K562 (cell line): ENCODE results near the gene AMELX. TPM values are rescaled to one million over a fixed set of nuclear protein-coding genes. Genes with fewer than 3 reads are reported as not detected.

Experiments
- ARID3B ChIP-seq: fragments of 250-450 bp; sonication (Bioruptor Pico); IDR thresholded peaks from 2 replicates; pipeline ENCODE4 v1.4.0; 2020; ENCODE audit warnings: borderline replicate concordance
- CSDE1 ChIP-seq, 2 experiments: fragments of 450-650 bp; IDR thresholded peaks; 2 replicates each; pipeline ENCODE4 v1.6.1; 2016; ENCODE audit warnings: mild to moderate bottlenecking in 1 of 2
- CXXC5 ChIP-seq: fragments of 250-450 bp; sonication (Bioruptor Pico); IDR thresholded peaks from 2 replicates; pipeline ENCODE4 v1.8.0; 2022; ENCODE audit warnings: inconsistent platforms, mild to moderate bottlenecking, moderate library complexity
- ELF2 ChIP-seq: fragments of 250-450 bp; sonication (Bioruptor Pico); IDR thresholded peaks from 2 replicates; pipeline ENCODE4 v1.5.0; 2021; ENCODE audit warnings: mild to moderate bottlenecking
- EZH2 ChIP-seq: IDR thresholded peaks from 2 replicates; pipeline ENCODE4 v1.6.1; 2012; ENCODE audit warnings: low read depth, mild to moderate bottlenecking, inconsistent platforms, low read length, borderline replicate concordance
- FOXA3 ChIP-seq, 2 experiments: fragments of 450-650 bp in 1 of 2; sonication (generic) in 1 of 2; formaldehyde crosslinking; IDR thresholded peaks in 1 of 2; conservative IDR thresholded peaks in 1 of 2; 2 replicates each; pipeline versions ENCODE4 v1.4.0 to v1.8.0; 2020 to 2022; ENCODE audit warnings: mild to moderate bottlenecking in 2 of 2, missing genetic modification reagents in 1 of 2
- FOXO4 ChIP-seq: fragments of 450-650 bp; formaldehyde crosslinking; IDR thresholded peaks from 2 replicates; pipeline ENCODE4 v1.4.0; 2020; ENCODE audit warnings: mild to moderate bottlenecking, moderate library complexity
- HMGN3 ChIP-seq: IDR thresholded peaks from 2 replicates; pipeline ENCODE4 v1.6.1; 2011; ENCODE audit warnings: borderline replicate concordance, low read depth, mild to moderate bottlenecking, mixed read lengths, low read length; ENCODE audit not compliant: insufficient read length; ENCODE audit errors: extremely low read depth
- JUN ChIP-seq, 2 experiments: sonication (generic) in 1 of 2; formaldehyde crosslinking in 1 of 2; IDR thresholded peaks; 2 replicates each; pipeline versions ENCODE4 v1.6.1 to v1.8.0; 2012 to 2022; ENCODE audit warnings: borderline replicate concordance in 2 of 2, mild to moderate bottlenecking in 2 of 2, improper control_type of control experiment in 1 of 2, low read depth in 1 of 2, low read length in 1 of 2, missing genetic modification reagents in 1 of 2
- KDM1A ChIP-seq, 2 experiments: fragments of 450-650 bp; IDR thresholded peaks; 2 replicates each; pipeline ENCODE4 v1.6.1; 2016; ENCODE audit warnings: mild to moderate bottlenecking in 2 of 2
- MEIS2 ChIP-seq: fragments of 450-650 bp; IDR thresholded peaks from 2 replicates; pipeline ENCODE4 v1.6.1; 2014; ENCODE audit warnings: mild to moderate bottlenecking; ENCODE audit not compliant: partially characterized antibody
- PCBP2 ChIP-seq: fragments of 200-400 bp; formaldehyde crosslinking; IDR thresholded peaks from 2 replicates; pipeline ENCODE4 v1.6.1; 2018; ENCODE audit warnings: low read length, low read depth, mild to moderate bottlenecking, moderate library complexity; ENCODE audit not compliant: poor library complexity, severe bottlenecking
- RBM34 ChIP-seq: fragments of 200-400 bp; formaldehyde crosslinking; IDR thresholded peaks from 2 replicates; pipeline ENCODE4 v1.6.1; 2018; ENCODE audit warnings: low read length, borderline replicate concordance; ENCODE audit not compliant: insufficient read depth
- RFX7 ChIP-seq: fragments of 250-450 bp; sonication (Bioruptor Pico); IDR thresholded peaks from 2 replicates; pipeline ENCODE4 v1.5.1; 2021; ENCODE audit warnings: mild to moderate bottlenecking
- STAT6 ChIP-seq: sonication (generic); formaldehyde crosslinking; IDR thresholded peaks from 2 replicates; pipeline ENCODE4 v1.8.1; 2023; ENCODE audit warnings: mild to moderate bottlenecking, missing genetic modification reagents
- TEAD4 ChIP-seq, 2 experiments: sonication (generic) in 1 of 2; formaldehyde crosslinking in 1 of 2; IDR thresholded peaks; 2 replicates each; pipeline versions ENCODE4 v1.6.1 to v1.8.0; 2012 to 2022; ENCODE audit warnings: borderline replicate concordance in 1 of 2, inconsistent platforms in 1 of 2, low read length in 1 of 2, mild to moderate bottlenecking in 1 of 2, missing genetic modification reagents in 1 of 2
- TRIM25 ChIP-seq: fragments of 450-650 bp; IDR thresholded peaks from 2 replicates; pipeline ENCODE4 v1.7.0; 2016; ENCODE audit warnings: borderline replicate concordance
- ZC3H11A ChIP-seq: IDR thresholded peaks from 2 replicates; pipeline ENCODE4 v1.6.1; 2012; ENCODE audit warnings: low read depth, low read length, improper control_type of control experiment
- polyA plus RNA-seq, 8 experiments: library from polyadenylated mRNA; depleted of rRNA in 4 of 8; stranded (reverse) in 5 of 8; unstranded in 3 of 8; fragments of >200 nt; fragmentation: Nextera tagmentation in 2 of 8; fragmentation: Illumina TruSeq in 1 of 8; extraction: Ambion mirVana in 2 of 8; extraction: Trizol in 1 of 8; gene quantifications; 2 replicates each; pipeline versions ENCODE4 v1.2.1 to v1.2.3, GENCODE V29; 2011 to 2014; ENCODE audit warnings: inconsistent platforms in 1 of 8, missing spikeins in 1 of 8
- total RNA-seq, 7 experiments: library from RNA; depleted of rRNA in 6 of 7; stranded (reverse); fragments of >200 nt in 6 of 7; fragmentation: Illumina TruSeq in 2 of 7; extraction: Trizol in 2 of 7; gene quantifications; 2 replicates each; pipeline versions ENCODE4 v1.2.1 to v1.2.3, GENCODE V29; 2011 to 2021; ENCODE audit warnings: low replicate concordance in 1 of 7

The AMELX gene
- total and polyA plus RNA-seq, 9 of the 15 experiments (the other 6 are each of a cell fraction or from before 2014, with no cell fraction given): 0.22 TPM; not detected in 8

- no peak for TF ChIP-seq FOXO4
- TF ChIP-seq MEIS2: peak; percentile 84
- no peak for TF ChIP-seq CSDE1 (IDR thresholded peaks at IDR 0.05)
- peak; percentile 30; the same call in 1 of the 2 replicates for TF ChIP-seq TEAD4 (IDR thresholded peaks at IDR 0.05; ENCODE audit: low read length)
- no peak for TF ChIP-seq TEAD4 (CRISPR knock-in tag; IDR thresholded peaks at IDR 0.05; ENCODE audit: borderline replicate concordance)
- TF ChIP-seq EZH2: no peak
- TF ChIP-seq RBM34: no peak
- TF ChIP-seq FOXA3 (CRISPR knock-in tag; conservative IDR thresholded peaks at IDR 0.05 in 1 of 2, IDR thresholded peaks at IDR 0.05 in 1 of 2): no peak
- 0 out of 2 replicates have a peak, but pooled peaks have one; percentile 10 for TF ChIP-seq CXXC5
- no peak for TF ChIP-seq TRIM25
- no peak for TF ChIP-seq RFX7 (CRISPR knock-in tag)
- no peak for TF ChIP-seq STAT6 (CRISPR knock-in tag)
- TF ChIP-seq ZC3H11A: no peak
- no peak for TF ChIP-seq ARID3B (CRISPR knock-in tag)
- no peak for TF ChIP-seq PCBP2
- peak in 1 of 2 experiments; percentile 45; a peak in 2 of 4 replicates for TF ChIP-seq KDM1A (IDR thresholded peaks at IDR 0.05)
- no peak for TF ChIP-seq HMGN3
- no peak for TF ChIP-seq JUN (IDR thresholded peaks at IDR 0.05; ENCODE audit: borderline replicate concordance, low read depth, low read length)
- TF ChIP-seq JUN (CRISPR knock-in tag; IDR thresholded peaks at IDR 0.05; ENCODE audit: borderline replicate concordance): no peak
- no peak for TF ChIP-seq ELF2 (CRISPR knock-in tag)
Observed at GRCh38 chrX:11272863-11273262, 20.4 kb upstream of the AMELX start (continued).
